Calu3 (cell line): ENCODE results near the gene KRT80. TPM values are rescaled to one million over a fixed set of nuclear protein-coding genes. Genes with fewer than 3 reads are reported as not detected.
A peak's percentile ranks its signal among the peaks of the same experiment; 100 is the strongest.

Experiments
- BruUV-seq: library from RNA; stranded (reverse); fragments of 400-500 nt; replicated peaks from 2 replicates; lab custom pipeline; 2021; lab: Mats Ljungman, UMichigan
- CTCF ChIA-PET: fragments of 300-600 bp; sonication (Branson Sonifier 250); formaldehyde crosslinking; loops from one replicate; lab custom pipeline; 2022; ENCODE audit warnings: antibody characterized with exemption; lab: Charles Lee
- DNase-seq: peaks from one replicate; pipeline ENCODE4 v3.0.0; 2022
- H3K27ac Mint-ChIP-seq: one replicate; pipeline ENCODE4 v1.8.0; 2022; ENCODE audit warnings: mixed read lengths; ENCODE audit not compliant: unreplicated experiment
- H3K27me3 Mint-ChIP-seq: one replicate; pipeline ENCODE4 v1.8.0; 2022; ENCODE audit warnings: mixed read lengths; ENCODE audit not compliant: unreplicated experiment
- H3K36me3 Mint-ChIP-seq: one replicate; pipeline ENCODE4 v1.8.0; 2022; ENCODE audit warnings: mild to moderate bottlenecking, moderate library complexity, mixed read lengths; ENCODE audit not compliant: insufficient read depth, unreplicated experiment
- H3K4me1 Mint-ChIP-seq: one replicate; pipeline ENCODE4 v1.8.0; 2022; ENCODE audit warnings: mild to moderate bottlenecking, low read depth, mixed read lengths; ENCODE audit not compliant: unreplicated experiment
- H3K4me3 Mint-ChIP-seq: one replicate; pipeline ENCODE4 v1.8.0; 2022; ENCODE audit warnings: mild to moderate bottlenecking, low read depth, moderate library complexity, mixed read lengths; ENCODE audit not compliant: unreplicated experiment
- H3K9me3 Mint-ChIP-seq: one replicate; pipeline ENCODE4 v1.8.0; 2022; ENCODE audit warnings: low read depth, mixed read lengths; ENCODE audit not compliant: unreplicated experiment
- intact Hi-C: fragments of 100-400 bp; cut with micrococcal nuclease; formaldehyde crosslinking; loops from one replicate; pipeline ENCODE4 v1.10.0; 2022; ENCODE audit not compliant: unreplicated experiment
- total RNA-seq: library from RNA; stranded (reverse); gene quantifications from 2 replicates; pipeline ENCODE4 v1.2.3, GENCODE V29; 2022
- TF ChIP-seq, protein P1 (sequence below): fragments of 200-600 bp; IDR thresholded peaks from one replicate; pipeline ENCODE4 v1.8.0; 2022; ENCODE audit warnings: antibody characterized with exemption; ENCODE audit not compliant: unreplicated experiment

Gene KRT80
- total RNA-seq, 1 experiment from 2014 or later, result 45.5 TPM

DNA sequence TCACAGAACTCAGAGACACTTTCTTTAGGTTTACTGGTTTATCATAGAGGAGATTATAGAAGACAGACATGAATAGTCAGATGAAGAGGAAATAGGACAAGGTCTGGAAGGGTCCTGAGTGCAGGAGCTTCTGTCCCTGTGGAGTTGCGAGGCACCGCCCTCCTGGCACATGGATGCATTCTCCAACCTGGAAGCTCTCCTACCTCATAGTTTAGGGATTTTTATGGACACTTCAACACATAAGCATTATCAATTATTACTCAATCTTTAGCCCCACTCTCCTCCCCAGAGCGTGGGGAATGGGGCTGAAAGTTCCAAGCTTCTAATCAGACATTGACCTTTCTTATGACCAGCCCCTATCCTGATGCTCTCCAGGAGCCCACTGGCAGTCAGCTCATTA lies 28.7 kb upstream of the KRT80 start:
- Mint-ChIP-seq H3K4me3 (no peak overlapping the region), H3K4me1 (peaks cover 64% of the 10 kb centered on the region), H3K9me3 (no peaks in the 10 kb centered on the region), H3K27ac (peak overlapping the region; percentile 77), H3K36me3 (peaks cover 15% of the 10 kb centered on the region), H3K27me3 (no peaks in the 10 kb centered on the region)
- TF ChIP-seq, protein P1, sequence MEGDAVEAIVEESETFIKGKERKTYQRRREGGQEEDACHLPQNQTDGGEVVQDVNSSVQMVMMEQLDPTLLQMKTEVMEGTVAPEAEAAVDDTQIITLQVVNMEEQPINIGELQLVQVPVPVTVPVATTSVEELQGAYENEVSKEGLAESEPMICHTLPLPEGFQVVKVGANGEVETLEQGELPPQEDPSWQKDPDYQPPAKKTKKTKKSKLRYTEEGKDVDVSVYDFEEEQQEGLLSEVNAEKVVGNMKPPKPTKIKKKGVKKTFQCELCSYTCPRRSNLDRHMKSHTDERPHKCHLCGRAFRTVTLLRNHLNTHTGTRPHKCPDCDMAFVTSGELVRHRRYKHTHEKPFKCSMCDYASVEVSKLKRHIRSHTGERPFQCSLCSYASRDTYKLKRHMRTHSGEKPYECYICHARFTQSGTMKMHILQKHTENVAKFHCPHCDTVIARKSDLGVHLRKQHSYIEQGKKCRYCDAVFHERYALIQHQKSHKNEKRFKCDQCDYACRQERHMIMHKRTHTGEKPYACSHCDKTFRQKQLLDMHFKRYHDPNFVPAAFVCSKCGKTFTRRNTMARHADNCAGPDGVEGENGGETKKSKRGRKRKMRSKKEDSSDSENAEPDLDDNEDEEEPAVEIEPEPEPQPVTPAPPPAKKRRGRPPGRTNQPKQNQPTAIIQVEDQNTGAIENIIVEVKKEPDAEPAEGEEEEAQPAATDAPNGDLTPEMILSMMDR, result no peak
- no TSS peak for BruUV-seq
- CTCF ChIA-PET, result interaction anchor here (1.2 to 1.4 kb wide), 2 partner anchors 13 to 34 kb away, joined by 3 read pairs; no protein-coding TSS in a partner anchor
- no peak for DNase-seq
- intact Hi-C loops, result no loop called here

DNA sequence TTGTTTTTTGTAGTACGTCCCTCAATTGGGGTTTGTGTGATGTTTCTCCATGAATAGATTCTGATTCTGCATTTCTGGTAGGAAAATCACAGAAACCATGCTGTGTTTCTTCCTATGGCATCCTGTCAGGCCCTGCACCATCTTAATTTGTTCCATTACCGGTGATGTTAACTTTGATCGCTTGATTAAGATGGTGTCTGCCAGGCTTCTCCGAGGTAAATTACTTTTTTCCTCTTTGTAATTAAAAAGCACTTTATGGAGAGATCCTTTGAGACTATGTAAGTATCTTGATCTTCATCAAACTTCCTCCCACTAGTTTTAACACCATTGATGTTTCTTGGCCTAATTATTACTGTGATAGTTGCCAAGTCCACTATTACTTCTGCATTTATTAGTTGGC lies 26.2 kb upstream of the KRT80 start:
- no peak for DNase-seq
- H3K36me3 Mint-ChIP-seq, result peaks cover 27% of the 10 kb centered on the region
- peak overlapping the region; percentile 17 for H3K4me3 Mint-ChIP-seq
- no peaks in the 10 kb centered on the region for H3K9me3 Mint-ChIP-seq
- TF ChIP-seq, protein P1, result no peak
- intact Hi-C loops, result no loop called here
- CTCF ChIA-PET, result interaction anchor here (0.7 to 0.8 kb wide), 2 partner anchors 9 to 25 kb away, joined by 3 read pairs; no protein-coding TSS in a partner anchor
- peaks cover 70% of the 10 kb centered on the region for H3K4me1 Mint-ChIP-seq
- H3K27me3 Mint-ChIP-seq, result no peaks in the 10 kb centered on the region
- BruUV-seq, result no TSS peak
- H3K27ac Mint-ChIP-seq, result peak overlapping the region; percentile 88

DNA sequence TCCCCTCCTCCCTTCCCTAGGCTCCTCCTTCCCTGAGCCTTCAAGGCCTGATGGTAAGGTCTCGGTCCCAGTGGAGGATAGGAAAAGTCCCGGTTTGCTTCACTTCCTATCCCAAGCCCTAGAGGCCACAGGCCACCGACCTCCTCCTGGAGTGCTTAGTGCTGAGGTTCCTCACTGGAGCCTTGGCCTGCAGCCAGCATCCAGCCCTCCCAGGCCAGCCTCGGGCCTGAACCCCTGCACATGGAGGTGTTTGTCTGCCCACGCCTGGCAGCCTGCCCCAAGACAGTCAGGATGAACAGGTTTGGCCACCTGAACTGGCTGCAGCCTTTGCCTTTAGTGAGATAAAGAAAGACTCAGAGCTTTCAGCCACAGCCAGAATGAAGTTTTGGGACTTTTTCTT lies 25.4 kb upstream of the KRT80 start:
- CTCF ChIA-PET, result interaction anchor here (0.8 kb wide), 1 partner anchor 9 kb away, joined by 3 read pairs; no protein-coding TSS in a partner anchor
- no peaks in the 10 kb centered on the region for H3K9me3 Mint-ChIP-seq
- intact Hi-C loops, result loop anchor here (2.0 kb wide), 1 partner anchor 14 kb away; no protein-coding TSS in a partner anchor
- H3K4me1 Mint-ChIP-seq, result peaks cover 67% of the 10 kb centered on the region
- H3K4me3 Mint-ChIP-seq, result peak overlapping the region; percentile 17
- H3K27ac Mint-ChIP-seq, result peak overlapping the region; percentile 88
- H3K36me3 Mint-ChIP-seq, result peaks cover 22% of the 10 kb centered on the region
- TF ChIP-seq, protein P1, result no peak
- no TSS peak for BruUV-seq
- H3K27me3 Mint-ChIP-seq, result no peaks in the 10 kb centered on the region
- peak; percentile 89 for DNase-seq

GRCh38 chr12:52216807-52217206 lies 25.0 kb upstream of the KRT80 start:
- TF ChIP-seq, protein P1, result no peak
- peaks cover 63% of the 10 kb centered on the region for H3K4me1 Mint-ChIP-seq
- H3K27me3 Mint-ChIP-seq, result no peaks in the 10 kb centered on the region
- H3K27ac Mint-ChIP-seq, result peak overlapping the region; percentile 88
- CTCF ChIA-PET, result no interaction called here
- H3K36me3 Mint-ChIP-seq, result peaks cover 21% of the 10 kb centered on the region
- H3K9me3 Mint-ChIP-seq, result no peaks in the 10 kb centered on the region
- no TSS peak for BruUV-seq
- intact Hi-C loops, result loop anchor here (2.0 kb wide), 1 partner anchor 14 kb away; no protein-coding TSS in a partner anchor
- DNase-seq, result no peak
- H3K4me3 Mint-ChIP-seq, result no peak overlapping the region
